Small intestine (tissue), 7 donors: ENCODE data around the gene GPR176. TPM values are rescaled to one million over a fixed set of nuclear protein-coding genes. Genes with fewer than 3 reads are reported as not detected.

ENCODE experiments used
- DNase-seq, 2 donors: peaks; one replicate each; pipeline versions ENCODE4 v3.0.0 to v3.0.0-alpha.2; 2013
- FAIRE-seq: peaks from 2 replicates; lab custom pipeline; 2012; peaks lifted over from hg19 to GRCh38; lab: Jason Lieb, UNC
- H3K27ac ChIP-seq, 3 donors: one replicate each; pipeline ENCODE4 v1.5.1; 2013; ENCODE audit warnings: low read length in 2 of 3, mild to moderate bottlenecking in 2 of 3, control low read depth in 1 of 3, inconsistent platforms in 1 of 3, low read depth in 1 of 3, moderate library complexity in 1 of 3
- H3K27me3 ChIP-seq, 3 donors: one replicate each; pipeline ENCODE4 v1.6.1; 2013; ENCODE audit warnings: low read length in 3 of 3, inconsistent platforms in 1 of 3; ENCODE audit not compliant: control insufficient read depth in 3 of 3, insufficient read depth in 3 of 3
- H3K36me3 ChIP-seq, 3 donors: one replicate each; pipeline ENCODE4 v1.6.1; 2013; ENCODE audit warnings: low read length in 3 of 3, inconsistent platforms in 1 of 3, low read depth in 1 of 3, mild to moderate bottlenecking in 1 of 3, moderate library complexity in 1 of 3; ENCODE audit not compliant: control insufficient read depth in 3 of 3, insufficient read depth in 2 of 3
- H3K4me1 ChIP-seq, 3 donors: one replicate each; pipeline ENCODE4 v1.6.1; 2013; ENCODE audit warnings: low read length in 2 of 3, inconsistent platforms in 1 of 3, low read depth in 1 of 3, mild to moderate bottlenecking in 1 of 3, moderate library complexity in 1 of 3; ENCODE audit not compliant: control insufficient read depth in 3 of 3, insufficient read depth in 2 of 3
- H3K4me3 ChIP-seq, 3 donors: one replicate each; pipeline ENCODE4 v1.5.1; 2013; ENCODE audit warnings: low read length in 3 of 3, control low read depth in 1 of 3, inconsistent platforms in 1 of 3, low read depth in 1 of 3, mild to moderate bottlenecking in 1 of 3, moderate library complexity in 1 of 3
- H3K9me3 ChIP-seq, 2 donors: one replicate each; pipeline ENCODE4 v1.6.1; 2013; ENCODE audit warnings: low read depth in 1 of 2, low read length in 1 of 2; ENCODE audit not compliant: control insufficient read depth in 2 of 2, insufficient read depth in 1 of 2
- WGBS, 3 donors: extraction: QIAGEN DNeasy Blood & Tissue Kit; methylation state at CpG; one replicate each; pipeline ENCODE4 v1.1.7; 2013; 5-methylcytosine and 5-hydroxymethylcytosine counted together
- polyA plus RNA-seq, 4 donors: library from polyadenylated mRNA; stranded (reverse) in 3 of 4; unstranded in 1 of 4; fragments of 200-250 nt in 3 of 4; fragments of 120-200 nt in 1 of 4; gene quantifications; one replicate each; pipeline versions ENCODE4 v1.2.1 to v1.2.3, GENCODE V29; 2013
- donor health status: healthy with polysubstance abuse.
- donor health status: control.
- donor health status: control.
- donor health status: Bipolar disorder and iron deficiency.
- donor health status: healthy.

GPR176 gene
- polyA plus RNA-seq, 4 donors, result 0.54 to 3.3 (median 0.87) TPM; not detected in 1

DNA sequence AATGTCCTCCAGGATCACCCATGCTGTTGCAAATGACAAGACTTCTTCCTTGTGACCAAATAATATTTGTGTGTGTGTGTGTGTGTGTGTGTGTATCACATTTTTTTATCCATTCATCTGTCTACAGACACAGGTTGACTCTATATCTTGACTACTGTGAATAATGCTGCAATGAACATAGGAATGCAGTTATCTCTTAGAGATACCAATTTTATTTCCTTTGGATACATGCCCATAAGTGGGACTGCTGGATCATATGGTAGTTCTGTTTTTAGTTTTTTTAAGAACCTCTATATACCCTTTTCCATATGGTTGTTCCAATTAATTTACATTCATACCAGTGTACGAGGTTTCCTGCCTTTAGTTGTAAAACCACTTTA, 41.7 kb downstream of the GPR176 start:
- DNase-seq (no peak), FAIRE-seq (no peak)
- Histone ChIP-seq H3K4me1 (no peaks in the 10 kb centered on the region), H3K27me3 (peaks cover 0 to 3% (median 0%) of the 10 kb centered on the region in 3 donors), H3K9me3 (no peaks in the 10 kb centered on the region), H3K4me3 (no peak overlapping the region), H3K36me3 (no peaks in the 10 kb centered on the region), H3K27ac (no peak overlapping the region)
- 70 to 84% (median 71%) methylated on average over 1 of the region's 1 CpG for WGBS, 3 donors

DNA sequence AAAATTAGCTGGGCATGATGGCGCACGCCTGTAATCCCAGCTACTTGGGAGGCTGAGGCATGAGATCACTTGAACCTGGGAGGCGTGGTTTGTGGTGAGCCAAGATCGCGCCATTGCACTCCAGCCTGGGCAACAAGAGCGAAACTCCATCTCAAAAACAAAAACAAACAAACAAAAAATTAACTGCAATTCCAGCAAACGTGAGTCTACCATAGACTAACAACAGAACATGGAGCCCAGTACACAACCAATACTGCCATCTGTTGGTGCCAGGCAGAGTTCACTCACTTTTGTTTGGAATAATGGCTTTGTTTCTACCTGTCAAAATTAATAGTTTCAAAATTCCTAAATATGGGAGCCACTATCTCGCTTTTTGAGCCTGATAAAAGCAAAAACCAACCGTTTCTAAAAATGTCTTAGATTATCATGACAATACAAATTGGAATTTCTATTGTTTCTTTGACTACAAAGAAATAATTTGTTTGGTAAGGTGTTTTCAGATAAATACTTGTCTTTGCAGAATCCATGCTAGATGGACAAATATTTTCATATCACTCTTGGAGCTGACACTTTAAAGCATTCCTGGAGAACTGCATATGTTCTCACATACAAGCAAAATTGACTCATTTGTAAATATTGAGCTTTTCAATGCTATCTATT, 45.0 kb downstream of the GPR176 start:
- Histone ChIP-seq H3K4me1 (no peaks in the 10 kb centered on the region), H3K4me3 (no peak overlapping the region), H3K36me3 (no peaks in the 10 kb centered on the region), H3K9me3 (no peaks in the 10 kb centered on the region), H3K27me3 (peaks cover 0 to 3% (median 0%) of the 10 kb centered on the region in 3 donors), H3K27ac (no peak overlapping the region)
- DNase-seq, result peak; percentile 31
- no peak for FAIRE-seq
- 56 to 64% (median 60%) methylated on average over 9 of the region's 9 CpGs for WGBS, 3 donors

DNA sequence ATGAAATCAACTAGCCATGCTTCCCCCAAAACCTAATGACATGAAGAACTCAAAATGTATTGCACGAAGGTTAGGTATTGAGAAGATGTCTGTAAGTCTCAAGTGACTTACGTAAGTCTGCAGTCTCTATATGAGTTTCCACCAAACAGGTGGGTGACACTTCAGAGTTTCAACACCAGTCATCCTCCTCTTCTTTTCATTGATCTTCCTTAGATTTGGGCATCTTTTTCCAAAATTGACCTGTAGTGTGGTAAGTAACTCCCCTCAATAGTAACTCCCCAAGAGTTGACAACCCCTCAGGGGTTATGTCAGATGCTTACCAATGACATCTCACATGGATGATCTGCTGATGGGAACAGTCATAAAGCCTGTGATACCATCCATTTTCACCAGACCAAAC, 46.1 kb downstream of the GPR176 start:
- Histone ChIP-seq H3K4me1 (no peaks in the 10 kb centered on the region), H3K9me3 (no peaks in the 10 kb centered on the region), H3K36me3 (no peaks in the 10 kb centered on the region), H3K27me3 (peaks cover 0 to 3% (median 0%) of the 10 kb centered on the region in 3 donors), H3K27ac (no peak overlapping the region), H3K4me3 (no peak overlapping the region)
- no peak for FAIRE-seq
- DNase-seq, result no peak
- WGBS, 3 donors, result 75 to 87% (median 86%) methylated on average over 2 of the region's 2 CpGs

- Histone ChIP-seq H3K4me3 (no peak overlapping the region), H3K27me3 (peaks cover 0 to 3% (median 0%) of the 10 kb centered on the region in 3 donors), H3K9me3 (no peaks in the 10 kb centered on the region), H3K27ac (no peak overlapping the region), H3K36me3 (no peaks in the 10 kb centered on the region), H3K4me1 (no peaks in the 10 kb centered on the region)
- FAIRE-seq, result no peak
- WGBS, 3 donors, result 70 to 82% (median 80%) methylated on average over 2 of the region's 2 CpGs
- DNase-seq, result no peak
Observed at GRCh38 chr15:39870537-39870936, 49.5 kb downstream of the GPR176 start.

DNA sequence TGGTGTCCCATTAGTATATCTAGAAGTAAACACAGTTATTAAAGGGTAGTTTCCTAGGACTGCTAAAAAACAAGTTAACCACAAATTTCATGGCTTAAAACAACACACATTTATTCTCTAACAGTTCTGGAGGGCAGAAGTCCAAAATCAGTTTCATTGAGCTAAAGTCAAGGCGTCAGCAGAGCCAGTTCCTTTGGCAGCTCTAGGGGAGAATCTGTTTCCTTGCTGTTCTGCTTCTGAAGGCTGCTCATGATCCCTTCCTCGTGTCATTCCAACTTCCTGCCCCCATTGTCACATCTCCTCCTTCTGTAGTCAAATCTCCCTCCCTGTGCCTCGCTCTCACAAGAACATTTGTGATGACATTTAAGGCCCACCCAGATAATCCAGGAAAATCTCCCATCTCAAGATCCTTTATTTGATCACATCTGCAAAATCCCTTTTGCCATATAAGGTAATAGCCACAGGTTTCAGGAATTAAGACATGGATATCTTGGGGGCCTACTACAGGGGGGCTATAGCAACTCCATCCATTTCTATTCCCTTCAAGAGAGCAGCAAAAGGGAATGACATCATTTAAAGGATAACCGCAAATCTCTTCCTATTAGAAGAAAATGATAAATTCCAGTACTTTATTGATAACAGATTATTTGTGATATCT, 50.1 kb downstream of the GPR176 start:
- H3K4me1 ChIP-seq, result no peaks in the 10 kb centered on the region

GRCh38 chr15:39869254-39869653, 50.8 kb downstream of the GPR176 start:
- FAIRE-seq (no peak), DNase-seq (no peak)
- H3K4me1 ChIP-seq, result no peaks in the 10 kb centered on the region
- 34 to 56% (median 50%) methylated on average over 4 of the region's 4 CpGs for WGBS, 3 donors
- H3K9me3 ChIP-seq, result no peaks in the 10 kb centered on the region
- H3K4me3 ChIP-seq, result no peak overlapping the region
- H3K27me3 ChIP-seq, result peaks cover 0 to 3% (median 0%) of the 10 kb centered on the region in 3 donors
- no peaks in the 10 kb centered on the region for H3K36me3 ChIP-seq
- H3K27ac ChIP-seq, result no peak overlapping the region

More for the DNA sequence above, 50.1 kb downstream of the GPR176 start:
- FAIRE-seq (no peak), DNase-seq (no peak)
- Histone ChIP-seq H3K27ac (no peak overlapping the region), H3K4me3 (no peak overlapping the region), H3K9me3 (no peaks in the 10 kb centered on the region), H3K36me3 (no peaks in the 10 kb centered on the region), H3K27me3 (peaks cover 0 to 3% (median 0%) of the 10 kb centered on the region in 3 donors)
- WGBS, 3 donors, result 57 to 68% (median 68%) methylated on average over 4 of the region's 4 CpGs

DNA sequence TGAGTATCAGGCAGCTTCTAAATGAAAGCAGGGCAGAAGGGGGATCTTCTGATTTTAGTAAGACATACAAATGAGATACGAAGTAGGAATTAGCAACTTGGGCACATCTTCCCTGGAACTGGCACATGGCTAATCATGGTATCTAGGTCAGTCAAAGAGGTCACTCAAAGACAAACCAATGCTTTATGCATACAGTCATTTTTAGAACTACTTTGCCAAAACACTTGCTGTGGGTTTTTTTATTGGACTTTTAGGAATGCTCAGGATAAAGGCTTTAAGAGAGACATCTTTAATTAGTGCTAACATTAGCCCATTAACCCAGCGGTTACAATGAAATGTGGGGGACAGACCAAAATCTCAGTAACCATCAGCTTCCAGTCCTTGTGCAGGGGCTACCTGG, 51.7 kb downstream of the GPR176 start:
- H3K36me3 ChIP-seq, result no peaks in the 10 kb centered on the region
- 88 to 96% (median 90%) methylated on average over 2 of the region's 2 CpGs for WGBS, 3 donors
- no peak for FAIRE-seq
- H3K4me1 ChIP-seq, result no peaks in the 10 kb centered on the region
- no peaks in the 10 kb centered on the region for H3K9me3 ChIP-seq
- H3K27me3 ChIP-seq, result peaks cover 0 to 3% (median 0%) of the 10 kb centered on the region in 3 donors
- H3K27ac ChIP-seq, result no peak overlapping the region
- H3K4me3 ChIP-seq, result no peak overlapping the region
- DNase-seq, result no peak

- no peaks in the 10 kb centered on the region for H3K4me1 ChIP-seq
- H3K27ac ChIP-seq, result no peak overlapping the region
- no peaks in the 10 kb centered on the region for H3K27me3 ChIP-seq
- no peaks in the 10 kb centered on the region for H3K9me3 ChIP-seq
- no peaks in the 10 kb centered on the region for H3K36me3 ChIP-seq
- DNase-seq (no peak), FAIRE-seq (no peak)
- no peak overlapping the region for H3K4me3 ChIP-seq
- WGBS, 3 donors, result 85 to 90% (median 85%) methylated on average over 1 of the region's 1 CpG
Observed at GRCh38 chr15:39864116-39864515, 56.0 kb downstream of the GPR176 start.
